Esophagus muscularis mucosa (tissue), 3 donors: Measurements from ENCODE around the gene CCL1.

Source experiments
- CTCF ChIP-seq, 3 experiments: fragments of 200-600 bp in 2 of 3; fragments of 450-650 bp in 1 of 3; sonication (generic) in 2 of 3; IDR thresholded peaks; one replicate each; pipeline ENCODE4 v1.5.1; 2017 to 2019; ENCODE audit warnings: antibody characterized with exemption in 3 of 3, mild to moderate bottlenecking in 2 of 3, moderate library complexity in 1 of 3
- POLR2AphosphoS5 ChIP-seq, 2 donors: sonication (generic); formaldehyde crosslinking; IDR thresholded peaks; one replicate each; pipeline ENCODE4 v1.6.1; 2017; ENCODE audit warnings: antibody characterized with exemption in 2 of 2

GRCh38 chr17:34360601-34361270 is 2.3 kb downstream of the CCL1 start:
- TF ChIP-seq CTCF (IDR thresholded peaks at IDR 0.05) (no peak), POLR2AphosphoS5 (IDR thresholded peaks at IDR 0.05) (no peak)
